Bronchial epithelial cell (primary cell): ENCODE results near the gene POU2F2. TPM values are rescaled to one million over a fixed set of nuclear protein-coding genes. Genes with fewer than 3 reads are reported as not detected.
A peak's percentile ranks its signal among the peaks of the same experiment; 100 is the strongest.

ENCODE experiments used
- DNase-seq: peaks from one replicate; pipeline ENCODE4 v3.0.0-alpha.2; 2010; ENCODE audit warnings: low read depth
- FAIRE-seq: peaks from 2 replicates; lab custom pipeline; 2011; peaks lifted over from hg19 to GRCh38; lab: Jason Lieb, UNC
- H3K27me3 ChIP-seq: 2 replicates; pipeline ENCODE4 v1.5.1; 2011; ENCODE audit warnings: low read length; ENCODE audit not compliant: control insufficient read depth, insufficient read depth
- H3K36me3 ChIP-seq: 2 replicates; pipeline ENCODE4 v1.5.1; 2011; ENCODE audit warnings: low read length; ENCODE audit not compliant: control insufficient read depth, insufficient read depth
- H3K4me3 ChIP-seq: 2 replicates; pipeline ENCODE4 v1.5.1; 2011; ENCODE audit warnings: mild to moderate bottlenecking, low read depth, low read length, control low read depth
- CTCF ChIP-seq: IDR thresholded peaks from 2 replicates; pipeline ENCODE4 v1.5.1; 2011; ENCODE audit warnings: mild to moderate bottlenecking, moderate library complexity, low read length, control low read depth, inconsistent platforms; ENCODE audit not compliant: insufficient read depth, severe bottlenecking
- total RNA-seq: library from RNA; depleted of rRNA; stranded (reverse); fragments of >200 nt; gene quantifications from 2 replicates; pipeline ENCODE4 v1.2.1, GENCODE V29; 2014

Gene POU2F2
- total RNA-seq, 1 donor from 2014 or later, result 0.53 TPM

- Histone ChIP-seq H3K27me3 (no peaks in the 10 kb centered on the region), H3K4me3 (no peak overlapping the region), H3K36me3 (no peaks in the 10 kb centered on the region)
- FAIRE-seq (no peak), DNase-seq (no peak)
- no peak for TF ChIP-seq CTCF
Observed at GRCh38 chr19:42054205-42054604, 78.0 kb downstream of the POU2F2 start.

GRCh38 chr19:42053037-42053935, 79.0 kb downstream of the POU2F2 start:
- peak; percentile 62 for DNase-seq
- Histone ChIP-seq H3K27me3 (no peaks in the 10 kb centered on the region), H3K36me3 (no peaks in the 10 kb centered on the region), H3K4me3 (no peak overlapping the region)
- peak; percentile 72 for FAIRE-seq
- TF ChIP-seq CTCF, result no peak

- DNase-seq (peak; percentile 14), FAIRE-seq (no peak)
- no peaks in the 10 kb centered on the region for H3K27me3 ChIP-seq
- no peak overlapping the region for H3K4me3 ChIP-seq
- TF ChIP-seq CTCF, result no peak
- no peaks in the 10 kb centered on the region for H3K36me3 ChIP-seq
Observed at GRCh38 chr19:42052241-42052863, 79.9 kb downstream of the POU2F2 start.

- peak; percentile 99 for FAIRE-seq
- Histone ChIP-seq H3K4me3 (no peak overlapping the region), H3K36me3 (no peaks in the 10 kb centered on the region), H3K27me3 (no peaks in the 10 kb centered on the region)
- TF ChIP-seq CTCF, result no peak
- DNase-seq, result peak; percentile 100
Observed at GRCh38 chr19:42051166-42052115, 80.8 kb downstream of the POU2F2 start.

- no peak for FAIRE-seq
- Histone ChIP-seq H3K4me3 (peak overlapping the region; percentile 21), H3K27me3 (no peaks in the 10 kb centered on the region), H3K36me3 (no peaks in the 10 kb centered on the region)
- DNase-seq, result peak; percentile 55
- no peak for TF ChIP-seq CTCF
Observed at GRCh38 chr19:42048992-42049391, 83.3 kb downstream of the POU2F2 start.
